Thoracic aorta (tissue), 2 donors: Measurements from ENCODE around the gene RNF14. TPM values are rescaled to one million over a fixed set of nuclear protein-coding genes. Genes with fewer than 3 reads are reported as not detected.
A peak's percentile ranks its signal among the peaks of the same experiment; 100 is the strongest.

Experiments
- ATAC-seq: fragments of 150-250 bp; one replicate; pipeline ENCODE4 v1.8.0; 2017; ENCODE audit warnings: low read depth; ENCODE audit not compliant: insufficient number of reproducible peaks, low FRiP score
- DNase-seq: peaks from one replicate; pipeline ENCODE4 v3.0.0-alpha.2; 2020; ENCODE audit warnings: low spot score
- H3K27ac ChIP-seq, 2 donors: fragments of 200-600 bp; sonication (generic); 1 replicate in 1 of 2; 2 replicates in 1 of 2; pipeline ENCODE4 v1.5.1; 2016; ENCODE audit warnings: mild to moderate bottlenecking in 2 of 2, moderate library complexity in 2 of 2
- H3K27me3 ChIP-seq: fragments of 200-600 bp; sonication (generic); replicated peaks from 2 replicates; pipeline ENCODE4 v1.6.0; 2016; ENCODE audit warnings: mild to moderate bottlenecking; ENCODE audit not compliant: insufficient read depth
- H3K36me3 ChIP-seq: fragments of 200-600 bp; sonication (generic); one replicate; pipeline ENCODE4 v1.5.1; 2016
- H3K4me1 ChIP-seq, 2 donors: fragments of 200-600 bp; sonication (generic); 1 replicate in 1 of 2; 2 replicates in 1 of 2; pipeline versions ENCODE4 v1.5.1 to v1.6.0; 2016; ENCODE audit warnings: low read depth in 2 of 2, mild to moderate bottlenecking in 1 of 2; ENCODE audit not compliant: control insufficient read depth in 1 of 2
- H3K4me3 ChIP-seq: fragments of 200-600 bp; sonication (generic); 2 replicates; pipeline ENCODE4 v1.5.1; 2016; ENCODE audit warnings: mild to moderate bottlenecking
- H3K9me3 ChIP-seq: fragments of 200-600 bp; sonication (generic); 2 replicates; pipeline ENCODE4 v1.5.1; 2016
- total RNA-seq, 2 donors: library from RNA; depleted of rRNA; stranded (reverse); fragments of >200 nt; gene quantifications; one replicate each; pipeline versions ENCODE4 v1.1.0 to v1.2.3, GENCODE V29; 2016
- TF ChIP-seq, protein P1 (sequence below): fragments of 200-600 bp; sonication (generic); IDR thresholded peaks from one replicate; pipeline ENCODE4 v1.5.1; 2019; ENCODE audit warnings: antibody characterized with exemption

Gene RNF14
- total RNA-seq, 2 donors from 2014 or later, result 63.4 to 93.3 TPM

GRCh38 chr5:141966275-141966962 lies 2.5 kb upstream of the RNF14 start:
- peaks cover 3% of the 10 kb centered on the region for H3K36me3 ChIP-seq
- H3K4me3 ChIP-seq, result no peak overlapping the region
- no peak for ATAC-seq
- no peaks in the 10 kb centered on the region for H3K27me3 ChIP-seq
- DNase-seq, result no peak
- H3K9me3 ChIP-seq, result no peaks in the 10 kb centered on the region
- H3K4me1 ChIP-seq, result peaks cover 18 to 34% of the 10 kb centered on the region in 2 donors
- H3K27ac ChIP-seq, result no peak overlapping the region
- TF ChIP-seq, protein P1, sequence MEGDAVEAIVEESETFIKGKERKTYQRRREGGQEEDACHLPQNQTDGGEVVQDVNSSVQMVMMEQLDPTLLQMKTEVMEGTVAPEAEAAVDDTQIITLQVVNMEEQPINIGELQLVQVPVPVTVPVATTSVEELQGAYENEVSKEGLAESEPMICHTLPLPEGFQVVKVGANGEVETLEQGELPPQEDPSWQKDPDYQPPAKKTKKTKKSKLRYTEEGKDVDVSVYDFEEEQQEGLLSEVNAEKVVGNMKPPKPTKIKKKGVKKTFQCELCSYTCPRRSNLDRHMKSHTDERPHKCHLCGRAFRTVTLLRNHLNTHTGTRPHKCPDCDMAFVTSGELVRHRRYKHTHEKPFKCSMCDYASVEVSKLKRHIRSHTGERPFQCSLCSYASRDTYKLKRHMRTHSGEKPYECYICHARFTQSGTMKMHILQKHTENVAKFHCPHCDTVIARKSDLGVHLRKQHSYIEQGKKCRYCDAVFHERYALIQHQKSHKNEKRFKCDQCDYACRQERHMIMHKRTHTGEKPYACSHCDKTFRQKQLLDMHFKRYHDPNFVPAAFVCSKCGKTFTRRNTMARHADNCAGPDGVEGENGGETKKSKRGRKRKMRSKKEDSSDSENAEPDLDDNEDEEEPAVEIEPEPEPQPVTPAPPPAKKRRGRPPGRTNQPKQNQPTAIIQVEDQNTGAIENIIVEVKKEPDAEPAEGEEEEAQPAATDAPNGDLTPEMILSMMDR, result no peak

DNA sequence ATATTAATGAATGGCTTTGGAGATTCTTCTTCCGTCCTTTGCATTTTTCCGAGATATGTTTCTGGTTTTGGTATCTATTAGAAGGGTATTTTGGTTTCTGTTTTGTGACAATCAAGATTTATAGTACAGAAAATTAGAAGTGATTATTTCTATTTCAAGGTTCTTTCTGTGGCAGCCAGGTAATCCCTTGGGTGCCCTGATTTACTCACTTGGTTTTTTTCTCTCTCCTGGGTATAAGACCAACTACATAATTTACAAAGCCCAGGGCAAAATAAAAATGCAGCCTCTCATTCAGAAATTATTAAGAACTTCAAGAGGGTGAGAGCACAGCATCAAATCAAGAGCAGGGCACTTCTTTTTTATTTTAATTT lies 2.0 kb upstream of the RNF14 start:
- Histone ChIP-seq H3K4me1 (peaks cover 15 to 34% of the 10 kb centered on the region in 2 donors), H3K36me3 (peaks cover 3% of the 10 kb centered on the region), H3K27ac (no peak overlapping the region), H3K27me3 (no peaks in the 10 kb centered on the region), H3K4me3 (no peak overlapping the region), H3K9me3 (no peaks in the 10 kb centered on the region)
- TF ChIP-seq, protein P1, result no peak
- ATAC-seq, result no peak
- no peak for DNase-seq

- DNase-seq (no peak), ATAC-seq (no peak)
- H3K27ac ChIP-seq, result peak overlapping the region; percentile 93 to 96
- H3K4me1 ChIP-seq, result peaks cover 11 to 23% of the 10 kb centered on the region in 2 donors
- H3K4me3 ChIP-seq, result peak overlapping the region; percentile 86
- peaks cover 13% of the 10 kb centered on the region for H3K36me3 ChIP-seq
- TF ChIP-seq, protein P1, result no peak
- H3K9me3 ChIP-seq, result no peaks in the 10 kb centered on the region
- H3K27me3 ChIP-seq, result no peaks in the 10 kb centered on the region
These were observed 1.2 kb downstream of the RNF14 start for GRCh38 chr5:141969783-141970771.

DNA sequence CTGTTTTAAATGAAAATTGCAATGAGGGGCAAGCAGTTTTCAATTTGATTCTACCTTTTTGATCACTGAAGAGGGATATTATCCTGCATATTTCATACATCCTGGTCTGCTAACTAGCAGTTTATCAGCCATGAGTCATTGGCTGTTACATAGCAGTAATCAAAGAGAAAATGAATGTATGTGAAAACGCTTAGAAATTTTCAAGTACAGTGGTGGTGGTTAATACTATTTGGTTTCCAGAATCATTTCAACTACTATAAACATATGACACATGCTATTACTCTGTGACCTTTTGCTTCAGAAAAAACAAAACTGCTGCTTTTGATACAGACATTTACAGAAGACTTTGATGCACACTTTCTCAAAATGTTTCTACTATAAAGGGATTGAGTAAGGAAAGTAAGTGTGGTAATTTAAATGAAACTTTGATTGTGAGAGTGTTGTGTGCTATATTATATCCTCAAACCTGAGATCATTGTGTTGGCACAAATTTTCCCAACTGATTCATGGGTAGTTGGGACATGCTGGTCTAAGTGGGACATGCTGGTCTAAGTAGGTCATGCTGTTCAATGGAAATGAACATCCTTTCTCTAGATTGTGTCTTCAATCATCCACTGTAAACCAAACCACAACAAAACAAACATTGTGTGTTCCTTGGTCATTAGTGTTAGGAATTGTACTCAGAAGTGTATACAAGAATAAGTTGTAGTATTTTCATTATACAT lies 5.1 kb downstream of the RNF14 start:
- TF ChIP-seq, protein P1, result no peak
- no peaks in the 10 kb centered on the region for H3K9me3 ChIP-seq
- no peak overlapping the region for H3K4me3 ChIP-seq
- H3K27ac ChIP-seq, result no peak overlapping the region
- DNase-seq (no peak), ATAC-seq (no peak)
- H3K4me1 ChIP-seq, result peaks cover 18 to 40% of the 10 kb centered on the region in 2 donors
- H3K27me3 ChIP-seq, result no peaks in the 10 kb centered on the region
- H3K36me3 ChIP-seq, result peaks cover 24% of the 10 kb centered on the region
